HG02642 (cell line): ENCODE data around the gene ZBED2.
A peak's percentile ranks its signal among the peaks of the same experiment; 100 is the strongest.
"Not testable (repeated sequence)": the region's sequence is repeated elsewhere in the genome, so short reads cannot be mapped to it uniquely, and the experiment has no call there.

Experiments
- ATAC-seq: cut with Tn5 transposase; IDR thresholded peaks from one replicate; pipeline ENCODE4 v1.9.1; 2021; ENCODE audit warnings: mild to moderate bottlenecking; ENCODE audit not compliant: unreplicated experiment, poor library complexity

ZBED2 gene

GRCh38 chr3:111577798-111578685 is 17.1 kb downstream of the ZBED2 start:
- peak; percentile 93 for ATAC-seq

GRCh38 chr3:111577113-111577512 is 18.0 kb downstream of the ZBED2 start:
- ATAC-seq: no peak

- ATAC-seq: no peak
Observed at GRCh38 chr3:111571907-111572460, 23.2 kb downstream of the ZBED2 start.

- ATAC-seq: no peak
Observed at GRCh38 chr3:111571282-111571681, 23.9 kb downstream of the ZBED2 start.

GRCh38 chr3:111570404-111571030 is 24.6 kb downstream of the ZBED2 start:
- ATAC-seq: no peak

- no peak for ATAC-seq
Observed at GRCh38 chr3:111568911-111569310, 26.2 kb downstream of the ZBED2 start.

- no peak for ATAC-seq
Observed at GRCh38 chr3:111568355-111568754, 26.8 kb downstream of the ZBED2 start.

GRCh38 chr3:111566844-111567243 is 28.3 kb downstream of the ZBED2 start:
- ATAC-seq: no peak

GRCh38 chr3:111561902-111562301 is 33.2 kb downstream of the ZBED2 start:
- ATAC-seq: not testable (repeated sequence)

GRCh38 chr3:111548756-111549155 is 46.4 kb downstream of the ZBED2 start:
- ATAC-seq: no peak

- peak; percentile 67 for ATAC-seq
Observed at GRCh38 chr3:111548092-111548491, 47.1 kb downstream of the ZBED2 start.

GRCh38 chr3:111547631-111548030 is 47.5 kb downstream of the ZBED2 start:
- ATAC-seq: peak; percentile 88

- ATAC-seq: no peak
Observed at GRCh38 chr3:111545349-111545748, 49.8 kb downstream of the ZBED2 start.
